GF-D8 (cell line): ENCODE data around the gene EPN2.
"Not testable (repeated sequence)": the region's sequence is repeated elsewhere in the genome, so short reads cannot be mapped to it uniquely, and the experiment has no call there.

Source experiments
- DNase-seq: peaks from one replicate; lab custom pipeline; 2025; lab: John Stamatoyannopoulos, UW

EPN2 gene

GRCh38 chr17:19237139-19237388 lies at the start of gene EPN2:
EPN2 (plus strand) TSS chr17:19237366; CDS start chr17:19283120, 45,754 bp downstream.
- DNase-seq = not testable (repeated sequence)

- DNase-seq = not testable (repeated sequence)
These were observed 49.0 kb upstream of the EPN2 start for GRCh38 chr17:19187883-19188869.

GRCh38 chr17:19188870-19189708 lies 48.1 kb upstream of the EPN2 start:
- not testable (repeated sequence) for DNase-seq

GRCh38 chr17:19189781-19190405 lies 47.3 kb upstream of the EPN2 start:
- DNase-seq = not testable (repeated sequence)

- DNase-seq = not testable (repeated sequence)
These were observed 40.6 kb upstream of the EPN2 start for GRCh38 chr17:19196382-19197204.

- not testable (repeated sequence) for DNase-seq
These were observed 34.7 kb upstream of the EPN2 start for GRCh38 chr17:19202448-19202847.

- DNase-seq = not testable (repeated sequence)
These were observed 33.7 kb upstream of the EPN2 start for GRCh38 chr17:19203429-19203828.

GRCh38 chr17:19215074-19215860 lies 21.9 kb upstream of the EPN2 start:
- not testable (repeated sequence) for DNase-seq

- DNase-seq = not testable (repeated sequence)
These were observed 20.8 kb upstream of the EPN2 start for GRCh38 chr17:19216148-19216926.

GRCh38 chr17:19218914-19219313 lies 18.3 kb upstream of the EPN2 start:
- DNase-seq = not testable (repeated sequence)

GRCh38 chr17:19219384-19219783 lies 17.8 kb upstream of the EPN2 start:
- DNase-seq = not testable (repeated sequence)

- not testable (repeated sequence) for DNase-seq
These were observed 17.0 kb upstream of the EPN2 start for GRCh38 chr17:19220195-19220594.

- not testable (repeated sequence) for DNase-seq
These were observed 10.3 kb upstream of the EPN2 start for GRCh38 chr17:19226610-19227588.

- DNase-seq = not testable (repeated sequence)
These were observed 2.5 kb upstream of the EPN2 start for GRCh38 chr17:19234676-19235075.

- not testable (repeated sequence) for DNase-seq
These were observed 621 bp upstream of the EPN2 start for GRCh38 chr17:19236351-19237138.

- no peak for DNase-seq
These were observed 412 bp downstream of the EPN2 start for GRCh38 chr17:19237389-19238166.

- no peak for DNase-seq
These were observed 970 bp downstream of the EPN2 start for GRCh38 chr17:19238167-19238505.
